B cell (primary cell): ENCODE measurements around the gene CEP63. TPM values are rescaled to one million over a fixed set of nuclear protein-coding genes. Genes with fewer than 3 reads are reported as not detected.

Source experiments
- ATAC-seq: fragments of 200-7000 bp; cut with Tn5 transposase; one replicate; pipeline ENCODE4 v1.10.0; 2021; ENCODE audit warnings: low read depth, mild to moderate bottlenecking, moderate number of reproducible peaks, moderate library complexity
- CTCF ChIA-PET: fragments of 350-600 bp; sonication (Branson Sonifier 250); formaldehyde crosslinking; loops from one replicate; lab custom pipeline; 2021; ENCODE audit warnings: antibody characterized with exemption, inconsistent platforms; lab: Charles Lee
- POLR2A ChIA-PET: fragments of 350-600 bp; sonication (Branson Sonifier 250); formaldehyde crosslinking; loops from one replicate; lab custom pipeline; 2021; ENCODE audit warnings: antibody characterized with exemption; lab: Charles Lee
- DNase-seq: peaks from one replicate; pipeline ENCODE4 v3.0.0; 2013
- H2AFZ ChIP-seq: 2 replicates; pipeline ENCODE4 v1.6.1; 2012; ENCODE audit warnings: mild to moderate bottlenecking, low read depth, low read length; ENCODE audit not compliant: insufficient read depth, poor library complexity, severe bottlenecking
- H3K27ac ChIP-seq, 2 donors: 1 replicate in 1 of 2; 2 replicates in 1 of 2; pipeline ENCODE4 v1.5.1; 2012 to 2013; ENCODE audit warnings: low read length in 2 of 2, mild to moderate bottlenecking in 2 of 2, moderate library complexity in 1 of 2
- H3K27me3 ChIP-seq, 4 experiments: fragments of 200-600 bp in 1 of 4; sonication (generic) in 1 of 4; replicated peaks in 1 of 4; 1 replicate in 2 of 4; 2 replicates in 2 of 4; pipeline versions ENCODE4 v1.6.1 to v1.7.0; 2013 to 2016; ENCODE audit warnings: low read length in 3 of 4, mild to moderate bottlenecking in 2 of 4, mixed read lengths in 1 of 4, moderate library complexity in 1 of 4; ENCODE audit not compliant: insufficient read depth in 4 of 4, control insufficient read depth in 3 of 4; ENCODE audit errors: control extremely low read depth in 1 of 4
- H3K36me3 ChIP-seq, 2 experiments: replicated peaks in 1 of 2; 1 replicate in 1 of 2; 2 replicates in 1 of 2; pipeline versions ENCODE4 v1.6.1 to v1.7.1; 2013; ENCODE audit warnings: low read length in 1 of 2; ENCODE audit not compliant: insufficient read depth in 2 of 2, control insufficient read depth in 1 of 2; ENCODE audit errors: control extremely low read depth in 1 of 2, extremely low read depth in 1 of 2
- H3K4me1 ChIP-seq, 2 donors: fragments of 200-600 bp in 1 of 2; sonication (generic) in 1 of 2; 1 replicate in 1 of 2; 2 replicates in 1 of 2; pipeline versions ENCODE4 v1.5.1 to v1.6.1; 2013 to 2017; ENCODE audit warnings: low read length in 2 of 2; ENCODE audit not compliant: control insufficient read depth in 2 of 2, insufficient read depth in 2 of 2
- H3K4me2 ChIP-seq: replicated peaks from 2 replicates; pipeline ENCODE3; 2012; ENCODE audit warnings: mild to moderate bottlenecking, low read depth, low read length; ENCODE audit not compliant: poor library complexity, severe bottlenecking
- H3K4me3 ChIP-seq, 5 experiments: fragments of 200-600 bp in 1 of 5; sonication (generic) in 1 of 5; 1 replicate in 3 of 5; 2 replicates in 2 of 5; pipeline versions ENCODE4 v1.5.1 to v1.7.0; 2011 to 2016; ENCODE audit warnings: low read length in 4 of 5, mild to moderate bottlenecking in 4 of 5, low read depth in 2 of 5, control low read depth in 1 of 5, moderate library complexity in 1 of 5; ENCODE audit not compliant: insufficient read depth in 1 of 5; ENCODE audit errors: control extremely low read depth in 1 of 5, extremely low read depth in 1 of 5
- H3K79me2 ChIP-seq: fragments of 200-600 bp; sonication (generic); one replicate; pipeline ENCODE4 v1.6.0; 2016; ENCODE audit warnings: low read length; ENCODE audit not compliant: control insufficient read depth, insufficient read depth
- H3K9ac ChIP-seq: fragments of 200-600 bp; sonication (generic); 2 replicates; pipeline ENCODE4 v1.6.1; 2017; ENCODE audit warnings: mild to moderate bottlenecking, low read length, moderate library complexity
- H3K9me3 ChIP-seq, 3 donors: one replicate each; pipeline versions ENCODE4 v1.6.1 to v1.7.1; 2013; ENCODE audit warnings: low read length in 2 of 3; ENCODE audit not compliant: control insufficient read depth in 2 of 3, insufficient read depth in 1 of 3; ENCODE audit errors: control extremely low read depth in 1 of 3
- H4K20me1 ChIP-seq: 2 replicates; pipeline ENCODE4 v1.6.0; 2012; ENCODE audit warnings: mild to moderate bottlenecking, low read length; ENCODE audit not compliant: insufficient read depth, control insufficient read depth, poor library complexity, severe bottlenecking
- H3K27ac Mint-ChIP-seq: one replicate; pipeline ENCODE4 v1.8.0; 2021; ENCODE audit warnings: mixed read lengths
- H3K27me3 Mint-ChIP-seq: one replicate; pipeline ENCODE4 v1.8.0; 2021; ENCODE audit warnings: mixed read lengths
- H3K4me1 Mint-ChIP-seq: one replicate; pipeline ENCODE4 v1.8.0; 2021; ENCODE audit warnings: mixed read lengths
- H3K4me3 Mint-ChIP-seq: one replicate; pipeline ENCODE4 v1.8.0; 2021; ENCODE audit warnings: mixed read lengths
- H3K9me3 Mint-ChIP-seq: one replicate; pipeline ENCODE4 v1.8.0; 2022; ENCODE audit warnings: mixed read lengths; ENCODE audit not compliant: insufficient read depth
- EZH2 ChIP-seq: IDR thresholded peaks from 2 replicates; pipeline ENCODE4 v1.6.1; 2012; ENCODE audit warnings: borderline replicate concordance, low read depth, mild to moderate bottlenecking, moderate library complexity, low read length; ENCODE audit not compliant: insufficient read depth, poor library complexity, severe bottlenecking
- WGBS: methylation state at CpG from one replicate; pipeline ENCODE4 v1.1.5; 2013; ENCODE audit warnings: missing lambda C conversion rate; ENCODE audit not compliant: insufficient coverage; 5-methylcytosine and 5-hydroxymethylcytosine counted together
- intact Hi-C: fragments of 100-400 bp; cut with micrococcal nuclease; formaldehyde crosslinking; loops from one replicate; pipeline ENCODE4 v1.10.0; 2022
- polyA plus RNA-seq: library from polyadenylated mRNA; depleted of rRNA; stranded (reverse); fragments of >200 nt; gene quantifications from 2 replicates; pipeline ENCODE4 v1.2.3, GENCODE V29; 2012
- total RNA-seq, 2 donors: library from RNA; stranded (reverse); fragments of 120-200 nt in 1 of 2; gene quantifications; 1 replicate in 1 of 2; 2 replicates in 1 of 2; pipeline versions ENCODE4 v1.2.3 to v1.2.4, GENCODE V29; 2013 to 2022
- TF ChIP-seq, protein P1 (sequence below): fragments of 200-600 bp; IDR thresholded peaks from one replicate; pipeline ENCODE4 v1.8.0; 2022; ENCODE audit warnings: antibody characterized with exemption, mild to moderate bottlenecking

The CEP63 gene
- total and polyA plus RNA-seq, 2 donors (not counting 1 experiment from before 2014, with no cell fraction given): 9.6 to 35.6 TPM

- no peaks in the 10 kb centered on the region for H4K20me1 ChIP-seq
- H3K4me1 Mint-ChIP-seq: peaks cover 8% of the 10 kb centered on the region
- no peaks in the 10 kb centered on the region for H3K9me3 ChIP-seq
- H3K27me3 Mint-ChIP-seq: peaks cover 7% of the 10 kb centered on the region
- no peak overlapping the region for H3K9ac ChIP-seq
- no peak overlapping the region for H3K27ac Mint-ChIP-seq
- intact Hi-C loops: no loop called here
- POLR2A ChIA-PET: no interaction called here
- H2AFZ ChIP-seq: no peak overlapping the region
- H3K36me3 ChIP-seq: no peaks in the 10 kb centered on the region
- no peak overlapping the region for H3K4me3 Mint-ChIP-seq
- H3K79me2 ChIP-seq: no peaks in the 10 kb centered on the region
- DNase-seq (no peak), ATAC-seq (no peak)
- no peak overlapping the region for H3K4me3 ChIP-seq
- H3K4me1 ChIP-seq: peaks cover 6 to 9% of the 10 kb centered on the region in 2 donors
- H3K27ac ChIP-seq: no peak overlapping the region
- WGBS: 70% methylated on average over 2 of the region's 2 CpGs
- no peaks in the 10 kb centered on the region for H3K9me3 Mint-ChIP-seq
- peaks cover 0 to 4% (median 2%) of the 10 kb centered on the region in 4 experiments for H3K27me3 ChIP-seq
- CTCF ChIA-PET: no interaction called here
- H3K4me2 ChIP-seq: no peak overlapping the region
- no peak for TF ChIP-seq EZH2
- TF ChIP-seq, protein P1, sequence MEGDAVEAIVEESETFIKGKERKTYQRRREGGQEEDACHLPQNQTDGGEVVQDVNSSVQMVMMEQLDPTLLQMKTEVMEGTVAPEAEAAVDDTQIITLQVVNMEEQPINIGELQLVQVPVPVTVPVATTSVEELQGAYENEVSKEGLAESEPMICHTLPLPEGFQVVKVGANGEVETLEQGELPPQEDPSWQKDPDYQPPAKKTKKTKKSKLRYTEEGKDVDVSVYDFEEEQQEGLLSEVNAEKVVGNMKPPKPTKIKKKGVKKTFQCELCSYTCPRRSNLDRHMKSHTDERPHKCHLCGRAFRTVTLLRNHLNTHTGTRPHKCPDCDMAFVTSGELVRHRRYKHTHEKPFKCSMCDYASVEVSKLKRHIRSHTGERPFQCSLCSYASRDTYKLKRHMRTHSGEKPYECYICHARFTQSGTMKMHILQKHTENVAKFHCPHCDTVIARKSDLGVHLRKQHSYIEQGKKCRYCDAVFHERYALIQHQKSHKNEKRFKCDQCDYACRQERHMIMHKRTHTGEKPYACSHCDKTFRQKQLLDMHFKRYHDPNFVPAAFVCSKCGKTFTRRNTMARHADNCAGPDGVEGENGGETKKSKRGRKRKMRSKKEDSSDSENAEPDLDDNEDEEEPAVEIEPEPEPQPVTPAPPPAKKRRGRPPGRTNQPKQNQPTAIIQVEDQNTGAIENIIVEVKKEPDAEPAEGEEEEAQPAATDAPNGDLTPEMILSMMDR: no peak
Observed at GRCh38 chr3:134597390-134597970, 111.6 kb downstream of the CEP63 start.

GRCh38 chr3:134598763-134599545, 113.1 kb downstream of the CEP63 start:
- Histone ChIP-seq H3K27ac (no peak overlapping the region), H3K4me2 (no peak overlapping the region), H3K4me3 (no peak overlapping the region), H3K36me3 (no peaks in the 10 kb centered on the region), H2AFZ (no peak overlapping the region), H3K9ac (no peak overlapping the region), H3K79me2 (no peaks in the 10 kb centered on the region), H3K9me3 (no peaks in the 10 kb centered on the region), H4K20me1 (no peaks in the 10 kb centered on the region), H3K4me1 (peaks cover 6 to 9% of the 10 kb centered on the region in 2 donors), H3K27me3 (peaks cover 0 to 4% (median 2%) of the 10 kb centered on the region in 4 experiments)
- no peak for ATAC-seq
- ChIA-PET CTCF (interaction anchor here (2.5 kb wide), 1 partner anchor 8 kb away, joined by 11 read pairs; no protein-coding TSS in a partner anchor), POLR2A (no interaction called here)
- Mint-ChIP-seq H3K27ac (no peak overlapping the region), H3K9me3 (no peaks in the 10 kb centered on the region), H3K4me3 (no peak overlapping the region), H3K27me3 (peaks cover 7% of the 10 kb centered on the region), H3K4me1 (peaks cover 8% of the 10 kb centered on the region)
- TF ChIP-seq, protein P1: no peak
- intact Hi-C loops: no loop called here
- 74% methylated on average over 6 of the region's 10 CpGs for WGBS
- no peak for DNase-seq
